ENCODE measurements around the gene SPATS2. TPM values are rescaled to one million over a fixed set of nuclear protein-coding genes. Genes with fewer than 3 reads are reported as not detected.

The SPATS2 gene
- total and polyA plus RNA-seq, 10 of the 15 experiments (the other 5 are each of a cell fraction or from before 2014, with no cell fraction given): 9.0 to 54.2 (median 27.5) TPM

- Histone ChIP-seq H3K9me3 (replicated peaks; ENCODE audit: control insufficient read depth, insufficient read depth, low read length) (no peaks in the 10 kb centered on the region; the same call in 2 of the 3 replicates), H3K4me2 (ENCODE audit: control insufficient read depth, insufficient read depth) (no peak overlapping the region), H3K27me3 (replicated peaks in 1 of 2; ENCODE audit: control insufficient read depth in 2 of 2, insufficient read depth in 2 of 2, low read length in 1 of 2) (no peaks in the 10 kb centered on the region), H3K4me1 (ENCODE audit: control insufficient read depth, insufficient read depth, low read length) (peaks cover 13% of the 10 kb centered on the region), H3K9ac (ENCODE audit: control insufficient read depth, insufficient read depth, low read length) (no peak overlapping the region), H3K4me3 (no peak overlapping the region), H4K20me1 (ENCODE audit: control insufficient read depth, insufficient read depth) (no peaks in the 10 kb centered on the region), H2AFZ (ENCODE audit: control insufficient read depth, low read depth, low read length) (no peak overlapping the region), H3K27ac (ENCODE audit: control insufficient read depth, insufficient read depth) (no peak overlapping the region), H3K79me2 (ENCODE audit: control insufficient read depth, insufficient read depth, low read length) (peaks cover 28% of the 10 kb centered on the region), H3K36me3 (ENCODE audit: control insufficient read depth in 2 of 2, insufficient read depth in 2 of 2, low read length in 1 of 2) (no peaks in the 10 kb centered on the region; a peak in 1 of 4 replicates)
- no peak for TF ChIP-seq RBBP5 (conservative IDR thresholded peaks at IDR 0.05)
- no peak for TF ChIP-seq KAT2A (conservative IDR thresholded peaks at IDR 0.05; ENCODE audit: control insufficient read depth, low read depth, low read length)
- TF ChIP-seq POU2F2 (IDR thresholded peaks at IDR 0.05; ENCODE audit: borderline replicate concordance, low read depth, low read length): no peak
- no peak for TF ChIP-seq DPF2 (IDR thresholded peaks at IDR 0.05)
- TF ChIP-seq TAF1 (IDR thresholded peaks at IDR 0.05; ENCODE audit: borderline replicate concordance, low read depth, low read length): no peak
- TF ChIP-seq PAX5 (IDR thresholded peaks at IDR 0.05; ENCODE audit: borderline replicate concordance, low read depth, low read length): no peak
- TF ChIP-seq NKRF (conservative IDR thresholded peaks at IDR 0.05): no peak
- no peak for TF ChIP-seq RCOR1 (conservative IDR thresholded peaks at IDR 0.05; ENCODE audit: low read depth, low read length)
- TF ChIP-seq RFX5 (IDR thresholded peaks at IDR 0.05; ENCODE audit: low read depth, low read length): no peak
- no peak for FAIRE-seq
- ATAC-seq: no peak
- DNase-seq (ENCODE audit: low read depth, low spot score): no peak
- BruUV-seq (replicated peaks): no TSS peak
- WGBS (ENCODE audit: insufficient coverage, insufficient replicate concordance, low lambda C conversion rate, missing lambda C conversion rate): 95% methylated on average over 6 of the region's 6 CpGs
- ChIA-PET RAD21 (ENCODE audit: unreplicated experiment) (interaction anchor here (1.5 kb wide), 1 partner anchor 88 kb away, joined by 3 read pairs; the partner anchor contains the start of gene SPATS2), SMC1A (ENCODE audit: uncharacterized antibody, unreplicated experiment) (interaction anchor here (0.7 to 1.5 kb wide), 2 partner anchors 31 to 87 kb away, joined by 4 read pairs; no protein-coding TSS in a partner anchor), POLR2A (interaction anchor here (0.9 kb wide), 1 partner anchor 27 kb away, joined by 3 read pairs; no protein-coding TSS in a partner anchor), CTCF (interaction anchor here (0.8 to 3.4 kb wide), 2 partner anchors 55 to 97 kb away, joined by 3 to 12 read pairs; no protein-coding TSS in a partner anchor)
- intact Hi-C loops (cut with micrococcal nuclease; ENCODE audit: unreplicated experiment) (no loop called here), in situ Hi-C loops (cut with MboI) (no loop called here)
These were observed 88.2 kb downstream of the SPATS2 start for GRCh38 chr12:49455501-49455900.
